Fibroblast of mammary gland (primary cell): ENCODE results near the gene SMIM30.
"Not testable (repeated sequence)": the region's sequence is repeated elsewhere in the genome, so short reads cannot be mapped to it uniquely, and the experiment has no call there.

ENCODE experiments used
- DNase-seq: peaks from one replicate; pipeline ENCODE4 v3.0.0-alpha.2; 2010; ENCODE audit warnings: low read depth
- H3K4me3 ChIP-seq: 2 replicates; pipeline ENCODE4 v1.5.1; 2011; ENCODE audit warnings: low read depth, mild to moderate bottlenecking, low read length, moderate library complexity; ENCODE audit not compliant: control insufficient read depth
- TF ChIP-seq, protein P1 (sequence below): conservative IDR thresholded peaks from 2 replicates; pipeline ENCODE4 v1.5.1; 2011; ENCODE audit warnings: low read depth, low read length, inconsistent platforms; ENCODE audit not compliant: control insufficient read depth, insufficient read depth

The SMIM30 gene, protein sequence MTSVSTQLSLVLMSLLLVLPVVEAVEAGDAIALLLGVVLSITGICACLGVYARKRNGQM

DNA sequence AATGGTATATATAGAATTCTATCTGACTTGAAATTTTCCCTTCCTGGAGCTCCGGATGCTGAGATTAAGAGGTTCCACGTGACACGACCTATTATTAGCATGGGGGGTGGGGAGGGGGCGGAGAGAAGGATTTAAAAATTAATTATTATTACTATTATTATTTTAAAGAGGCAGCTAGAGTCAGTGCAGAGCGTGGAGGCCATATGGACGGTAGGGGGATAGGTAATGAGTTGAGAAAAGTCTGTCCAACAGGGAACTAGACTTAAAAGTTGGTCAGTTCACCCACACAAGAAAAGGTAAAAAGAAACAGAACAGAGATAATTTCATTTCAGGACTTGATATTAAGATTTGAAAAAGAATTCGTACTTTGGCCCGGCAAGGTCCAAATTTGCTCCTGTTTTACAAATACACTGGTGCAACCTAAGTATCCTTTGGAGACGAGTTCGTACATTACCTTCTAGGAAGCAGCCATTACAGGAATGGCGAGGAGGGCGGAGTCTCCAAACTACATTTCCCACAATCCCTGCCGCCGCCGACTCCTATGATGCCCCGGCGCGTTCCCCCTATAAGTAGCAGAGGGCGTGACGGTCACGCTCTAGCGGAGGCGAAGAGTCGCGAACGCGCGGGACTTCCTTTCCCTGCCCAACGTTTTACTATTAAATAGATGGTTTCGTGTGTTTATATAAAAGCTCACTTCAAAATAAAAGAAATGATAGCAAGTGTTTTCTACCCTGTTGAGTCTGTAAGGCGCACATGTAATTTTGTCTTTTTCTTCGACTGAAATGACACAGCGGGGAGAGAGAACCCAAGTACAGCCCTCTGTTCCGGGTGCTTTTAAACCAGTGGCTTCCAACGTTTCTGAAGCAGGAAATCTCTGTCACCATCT lies at the start of gene SMIM30:
SMIM30 (minus strand) TSS at position 481 of the 886 bp plus-strand sequence. CDS start 976 bp downstream, outside the sequence.
- H3K4me3 ChIP-seq = peak within 1 kb of the TSS; percentile 96
- TF ChIP-seq, protein P1, sequence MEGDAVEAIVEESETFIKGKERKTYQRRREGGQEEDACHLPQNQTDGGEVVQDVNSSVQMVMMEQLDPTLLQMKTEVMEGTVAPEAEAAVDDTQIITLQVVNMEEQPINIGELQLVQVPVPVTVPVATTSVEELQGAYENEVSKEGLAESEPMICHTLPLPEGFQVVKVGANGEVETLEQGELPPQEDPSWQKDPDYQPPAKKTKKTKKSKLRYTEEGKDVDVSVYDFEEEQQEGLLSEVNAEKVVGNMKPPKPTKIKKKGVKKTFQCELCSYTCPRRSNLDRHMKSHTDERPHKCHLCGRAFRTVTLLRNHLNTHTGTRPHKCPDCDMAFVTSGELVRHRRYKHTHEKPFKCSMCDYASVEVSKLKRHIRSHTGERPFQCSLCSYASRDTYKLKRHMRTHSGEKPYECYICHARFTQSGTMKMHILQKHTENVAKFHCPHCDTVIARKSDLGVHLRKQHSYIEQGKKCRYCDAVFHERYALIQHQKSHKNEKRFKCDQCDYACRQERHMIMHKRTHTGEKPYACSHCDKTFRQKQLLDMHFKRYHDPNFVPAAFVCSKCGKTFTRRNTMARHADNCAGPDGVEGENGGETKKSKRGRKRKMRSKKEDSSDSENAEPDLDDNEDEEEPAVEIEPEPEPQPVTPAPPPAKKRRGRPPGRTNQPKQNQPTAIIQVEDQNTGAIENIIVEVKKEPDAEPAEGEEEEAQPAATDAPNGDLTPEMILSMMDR = no peak
- peak; percentile 85 for DNase-seq

DNA sequence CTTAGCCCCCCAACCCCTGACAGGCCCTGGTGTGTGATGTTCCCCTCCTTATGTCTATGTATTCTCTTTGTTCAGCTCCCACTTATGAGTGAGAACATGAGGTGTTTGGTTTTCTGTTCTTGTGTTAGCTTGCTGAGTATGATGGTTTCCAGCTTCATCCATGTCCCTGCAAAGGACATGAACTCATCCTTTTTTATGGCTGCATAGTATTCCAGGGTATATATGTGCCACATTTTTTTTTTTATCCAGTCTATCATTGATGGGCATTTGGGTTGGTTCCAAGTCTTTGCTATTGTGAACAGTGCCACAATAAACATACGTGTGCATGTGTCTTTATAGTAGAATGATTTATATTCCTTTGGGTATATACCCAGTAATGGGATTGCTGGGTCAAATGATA lies 47.8 kb upstream of the SMIM30 start:
- DNase-seq, H3K4me3 ChIP-seq: not testable (repeated sequence)

DNA sequence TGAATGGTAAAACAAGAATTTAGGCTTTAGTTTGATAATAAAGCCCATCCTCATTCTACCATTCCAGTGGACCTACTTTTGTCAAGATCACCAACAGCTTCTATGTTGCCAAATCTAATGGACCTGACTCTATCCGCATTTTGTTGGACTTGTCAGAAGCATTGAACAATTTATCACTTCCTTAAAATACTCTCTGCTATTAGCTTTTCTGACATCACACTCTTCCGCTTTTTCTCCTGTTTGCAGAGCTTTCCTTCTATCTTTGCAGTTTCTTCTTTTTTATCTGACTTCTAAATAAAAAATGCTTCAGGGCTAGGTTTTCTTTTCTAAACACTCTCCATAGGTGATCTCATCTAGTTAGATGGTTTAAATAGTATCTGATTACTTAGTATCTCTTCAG lies 42.7 kb upstream of the SMIM30 start:
- TF ChIP-seq, protein P1 = no peak
- DNase-seq = no peak
- no peak overlapping the region for H3K4me3 ChIP-seq

DNA sequence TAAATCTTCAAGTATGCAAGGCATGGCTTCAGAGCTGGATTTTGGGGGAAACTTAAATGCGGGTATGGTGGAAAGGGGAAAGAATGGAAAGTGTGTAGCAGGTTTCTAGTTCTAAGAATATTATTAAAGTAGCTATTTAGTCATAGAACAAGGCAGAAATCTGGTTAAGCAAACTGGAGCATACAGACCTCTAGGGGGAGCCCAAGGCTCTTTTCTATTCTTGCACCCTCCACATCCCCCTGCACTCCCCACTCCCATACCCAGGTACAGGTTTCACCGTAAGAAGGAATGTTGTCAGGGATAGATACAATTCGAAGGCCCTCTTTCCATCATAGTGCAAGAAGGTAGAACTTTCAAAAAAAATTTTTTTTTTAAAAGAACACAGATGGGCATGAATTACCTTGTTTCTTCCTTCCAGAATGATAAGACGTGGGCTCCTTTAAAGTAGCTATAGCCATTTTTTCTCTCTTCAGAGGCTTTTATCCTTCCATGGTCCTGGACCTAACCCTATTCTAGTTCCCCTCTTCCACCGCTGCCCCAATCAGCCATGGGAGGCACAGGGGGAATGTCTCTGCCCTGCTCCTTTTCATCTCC lies 41.5 kb upstream of the SMIM30 start:
- H3K4me3 ChIP-seq = no peak overlapping the region
- TF ChIP-seq, protein P1 = peak; percentile 83
- peak; percentile 49 for DNase-seq

DNA sequence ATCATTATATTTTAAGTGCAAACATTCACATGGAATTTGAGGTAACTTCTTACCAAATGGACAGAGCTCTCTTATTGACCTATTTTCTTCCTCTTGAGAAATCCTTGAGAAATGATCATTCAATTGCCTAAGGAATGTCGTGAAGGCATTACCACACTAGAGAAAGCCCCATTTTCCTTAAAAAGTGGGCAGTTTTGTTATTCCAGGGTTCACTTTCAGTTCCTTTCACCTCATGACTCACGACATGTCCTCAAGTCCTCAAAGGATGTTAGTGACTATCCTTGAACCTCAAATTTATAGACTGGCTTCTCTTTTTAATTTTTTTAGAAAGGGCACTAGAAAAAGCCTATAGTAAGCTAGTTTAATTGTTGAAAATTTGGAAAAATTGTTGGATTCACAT lies 40.4 kb upstream of the SMIM30 start:
- TF ChIP-seq, protein P1 = no peak
- no peak overlapping the region for H3K4me3 ChIP-seq
- DNase-seq = no peak

DNA sequence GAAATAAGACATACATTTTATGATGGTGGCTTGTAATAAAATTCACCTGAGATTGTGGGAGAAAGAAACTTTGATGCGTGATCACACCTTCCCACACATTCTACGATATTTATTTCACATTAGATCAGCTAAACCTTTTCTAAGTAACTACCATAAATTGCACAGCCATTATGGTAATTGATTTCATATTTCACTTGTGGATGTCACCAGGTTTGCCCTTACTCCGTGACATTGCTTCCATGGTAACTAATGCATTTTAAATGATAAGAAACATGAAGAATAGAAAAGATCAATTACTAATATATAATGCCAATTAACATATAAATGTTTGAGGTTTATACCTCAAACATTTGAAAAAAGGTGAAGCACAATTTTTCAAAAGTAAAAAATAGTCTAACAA lies 35.8 kb upstream of the SMIM30 start:
- no peak overlapping the region for H3K4me3 ChIP-seq
- TF ChIP-seq, protein P1 = no peak
- no peak for DNase-seq

DNA sequence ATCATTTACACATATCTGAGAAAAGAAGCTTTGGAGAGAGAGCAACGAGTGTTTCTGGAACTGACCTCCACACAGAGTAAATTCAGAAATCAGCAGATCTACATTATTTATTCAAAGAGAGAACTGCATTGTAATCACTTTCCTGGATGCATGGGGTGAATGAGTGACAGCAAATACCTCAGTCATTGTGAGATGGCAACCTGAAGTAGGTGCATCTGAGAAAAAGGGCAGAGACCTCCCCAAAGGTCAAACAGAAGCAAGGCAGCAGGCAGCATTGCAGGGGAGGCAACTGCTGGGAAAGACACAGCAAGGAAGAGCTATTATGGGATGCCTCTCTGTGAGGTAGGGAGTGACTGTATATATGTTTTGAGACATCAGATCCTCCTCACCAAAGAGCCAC lies 26.5 kb upstream of the SMIM30 start:
- H3K4me3 ChIP-seq = no peak overlapping the region
- DNase-seq = no peak
- TF ChIP-seq, protein P1 = no peak
